Testis (tissue), 2 donors: ENCODE data around the gene CTNNA1.

Source experiments
- CTCF ChIP-seq, 3 experiments: fragments of 450-650 bp in 2 of 3; fragments of 200-600 bp in 1 of 3; sonication (generic) in 1 of 3; IDR thresholded peaks; one replicate each; pipeline ENCODE4 v1.5.1; 2016 to 2019; ENCODE audit warnings: antibody characterized with exemption in 3 of 3, mild to moderate bottlenecking in 2 of 3, moderate library complexity in 1 of 3
- POLR2A ChIP-seq: fragments of 450-650 bp; IDR thresholded peaks from one replicate; pipeline ENCODE4 v1.6.1; 2017; ENCODE audit warnings: antibody characterized with exemption, mild to moderate bottlenecking, moderate library complexity

- TF ChIP-seq CTCF (IDR thresholded peaks at IDR 0.05) (no peak), POLR2A (no peak)
These were observed 173.0 kb downstream of the CTNNA1 start for GRCh38 chr5:138926257-138926656.
